ENCODE results near the gene ATG4C. TPM values are rescaled to one million over a fixed set of nuclear protein-coding genes. Genes with fewer than 3 reads are reported as not detected.
"Not testable (repeated sequence)": the region's sequence is repeated elsewhere in the genome, so short reads cannot be mapped to it uniquely, and the experiment has no call there.

ATG4C gene
- total RNA-seq, 3 donors from 2014 or later (not counting 1 experiment from before 2014, with no cell fraction given) = 4.8 to 9.7 (median 6.3) TPM

DNA sequence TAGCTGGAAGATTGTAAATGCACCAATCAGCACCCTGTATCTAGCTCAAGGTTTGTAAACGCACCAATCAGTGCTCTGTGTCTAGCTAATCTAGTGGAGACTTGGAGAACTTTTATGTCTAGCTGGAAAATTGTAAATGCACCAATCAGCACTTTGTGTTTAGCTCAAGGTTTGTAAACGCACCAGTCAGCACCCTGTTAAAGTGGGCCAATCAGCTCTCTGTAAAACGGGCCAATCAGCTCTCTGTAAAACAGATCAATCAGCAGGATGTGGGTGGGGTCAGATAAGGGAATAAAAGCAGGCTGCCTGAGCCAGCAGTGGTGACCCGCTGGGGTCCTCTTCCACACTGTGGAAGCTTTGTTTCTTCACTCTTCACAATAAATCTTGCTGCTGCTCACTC, 21.9 kb upstream of the ATG4C start:
- DNase-seq; H3K36me3 ChIP-seq (ENCODE audit: control insufficient read depth, insufficient read depth, low read length); H3K4me3 Mint-ChIP-seq; H3K4me1 Mint-ChIP-seq; H3K36me3 Mint-ChIP-seq; H3K9me3 ChIP-seq (ENCODE audit: control insufficient read depth, insufficient read depth, low read length); H3K4me3 ChIP-seq (ENCODE audit: low read length); H3K27ac ChIP-seq (ENCODE audit: low read length); H3K9me3 Mint-ChIP-seq; H3K27ac Mint-ChIP-seq; intact Hi-C loops (cut with micrococcal nuclease); H3K27me3 ChIP-seq (ENCODE audit: control insufficient read depth, insufficient read depth, low read length); H3K4me1 ChIP-seq (ENCODE audit: control insufficient read depth, insufficient read depth, low read length); ATAC-seq: not testable (repeated sequence)
- H3K27me3 Mint-ChIP-seq (ENCODE audit: low read depth in 2 of 2) = peaks cover 9 to 10% of the 10 kb centered on the region in 2 donors
- 82% methylated on average over 4 of the region's 4 CpGs for WGBS (ENCODE audit: insufficient coverage)

DNA sequence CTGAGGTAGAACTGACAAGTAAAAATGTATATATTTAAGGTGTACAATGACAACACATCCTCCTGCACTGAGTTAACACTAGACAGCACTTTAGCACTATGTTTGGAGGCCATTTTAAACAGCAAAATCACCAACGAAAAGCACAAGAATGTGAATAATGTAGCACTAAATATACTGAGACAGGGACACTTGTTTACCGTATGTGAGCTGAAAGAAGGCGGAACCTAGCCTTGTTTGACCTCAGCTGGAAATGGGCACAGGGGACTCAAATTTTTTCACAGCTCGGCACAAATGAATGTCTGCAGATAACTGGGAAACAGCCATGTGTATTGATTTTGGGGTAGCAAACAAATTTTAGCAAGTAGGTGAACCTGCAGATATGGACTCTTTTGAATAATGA, 18.0 kb upstream of the ATG4C start:
- ATAC-seq (no peak), DNase-seq (no peak)
- H3K4me1 ChIP-seq (ENCODE audit: control insufficient read depth, insufficient read depth, low read length) = no peaks in the 10 kb centered on the region
- Mint-ChIP-seq H3K36me3 (no peaks in the 10 kb centered on the region), H3K9me3 (no peaks in the 10 kb centered on the region), H3K27ac (no peak overlapping the region), H3K4me1 (no peaks in the 10 kb centered on the region), H3K4me3 (no peak overlapping the region), H3K27me3 (ENCODE audit: low read depth in 2 of 2) (peaks cover 13 to 28% of the 10 kb centered on the region in 2 donors)
- no peaks in the 10 kb centered on the region for H3K36me3 ChIP-seq (ENCODE audit: control insufficient read depth, insufficient read depth, low read length)
- no peaks in the 10 kb centered on the region for H3K9me3 ChIP-seq (ENCODE audit: control insufficient read depth, insufficient read depth, low read length)
- 83% methylated on average over 4 of the region's 4 CpGs for WGBS (ENCODE audit: insufficient coverage)
- H3K4me3 ChIP-seq (ENCODE audit: low read length) = no peak overlapping the region
- no peak overlapping the region for H3K27ac ChIP-seq (ENCODE audit: low read length)
- intact Hi-C loops (cut with micrococcal nuclease) = no loop called here
- no peaks in the 10 kb centered on the region for H3K27me3 ChIP-seq (ENCODE audit: control insufficient read depth, insufficient read depth, low read length)
- TF ChIP-seq, protein P1, sequence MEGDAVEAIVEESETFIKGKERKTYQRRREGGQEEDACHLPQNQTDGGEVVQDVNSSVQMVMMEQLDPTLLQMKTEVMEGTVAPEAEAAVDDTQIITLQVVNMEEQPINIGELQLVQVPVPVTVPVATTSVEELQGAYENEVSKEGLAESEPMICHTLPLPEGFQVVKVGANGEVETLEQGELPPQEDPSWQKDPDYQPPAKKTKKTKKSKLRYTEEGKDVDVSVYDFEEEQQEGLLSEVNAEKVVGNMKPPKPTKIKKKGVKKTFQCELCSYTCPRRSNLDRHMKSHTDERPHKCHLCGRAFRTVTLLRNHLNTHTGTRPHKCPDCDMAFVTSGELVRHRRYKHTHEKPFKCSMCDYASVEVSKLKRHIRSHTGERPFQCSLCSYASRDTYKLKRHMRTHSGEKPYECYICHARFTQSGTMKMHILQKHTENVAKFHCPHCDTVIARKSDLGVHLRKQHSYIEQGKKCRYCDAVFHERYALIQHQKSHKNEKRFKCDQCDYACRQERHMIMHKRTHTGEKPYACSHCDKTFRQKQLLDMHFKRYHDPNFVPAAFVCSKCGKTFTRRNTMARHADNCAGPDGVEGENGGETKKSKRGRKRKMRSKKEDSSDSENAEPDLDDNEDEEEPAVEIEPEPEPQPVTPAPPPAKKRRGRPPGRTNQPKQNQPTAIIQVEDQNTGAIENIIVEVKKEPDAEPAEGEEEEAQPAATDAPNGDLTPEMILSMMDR (IDR thresholded peaks at IDR 0.05) = no peak

DNA sequence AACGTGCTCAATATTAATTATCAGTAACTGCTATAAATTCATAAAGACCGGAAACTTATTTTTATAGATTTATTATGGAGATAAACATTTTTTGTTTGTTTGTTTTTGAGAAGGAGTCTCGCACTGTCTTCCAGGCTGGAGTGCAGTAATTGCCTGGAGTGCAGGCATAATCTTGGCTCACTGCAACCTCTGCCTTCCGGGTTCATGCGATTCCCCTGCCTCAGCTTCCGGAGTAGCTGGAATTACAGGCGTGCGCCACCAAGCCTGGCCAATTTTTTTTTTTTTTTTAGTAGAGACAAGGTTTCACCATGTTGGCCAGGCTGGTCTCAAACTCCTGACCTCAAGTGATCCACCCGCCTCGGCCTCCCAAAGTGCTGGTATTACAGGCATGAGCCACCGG, 15.4 kb upstream of the ATG4C start:
- intact Hi-C loops (cut with micrococcal nuclease); H3K27ac Mint-ChIP-seq; H3K27me3 ChIP-seq (ENCODE audit: control insufficient read depth, insufficient read depth, low read length); H3K9me3 ChIP-seq (ENCODE audit: control insufficient read depth, insufficient read depth, low read length); DNase-seq; H3K9me3 Mint-ChIP-seq; H3K36me3 ChIP-seq (ENCODE audit: control insufficient read depth, insufficient read depth, low read length); H3K4me1 Mint-ChIP-seq; H3K27ac ChIP-seq (ENCODE audit: low read length); ATAC-seq; H3K4me3 ChIP-seq (ENCODE audit: low read length); H3K4me1 ChIP-seq (ENCODE audit: control insufficient read depth, insufficient read depth, low read length); H3K4me3 Mint-ChIP-seq: not testable (repeated sequence)
- Mint-ChIP-seq H3K27me3 (ENCODE audit: low read depth in 2 of 2) (peaks cover 11 to 28% of the 10 kb centered on the region in 2 donors), H3K36me3 (peaks cover 10% of the 10 kb centered on the region)
- WGBS (ENCODE audit: insufficient coverage) = 97% methylated on average over 6 of the region's 11 CpGs

DNA sequence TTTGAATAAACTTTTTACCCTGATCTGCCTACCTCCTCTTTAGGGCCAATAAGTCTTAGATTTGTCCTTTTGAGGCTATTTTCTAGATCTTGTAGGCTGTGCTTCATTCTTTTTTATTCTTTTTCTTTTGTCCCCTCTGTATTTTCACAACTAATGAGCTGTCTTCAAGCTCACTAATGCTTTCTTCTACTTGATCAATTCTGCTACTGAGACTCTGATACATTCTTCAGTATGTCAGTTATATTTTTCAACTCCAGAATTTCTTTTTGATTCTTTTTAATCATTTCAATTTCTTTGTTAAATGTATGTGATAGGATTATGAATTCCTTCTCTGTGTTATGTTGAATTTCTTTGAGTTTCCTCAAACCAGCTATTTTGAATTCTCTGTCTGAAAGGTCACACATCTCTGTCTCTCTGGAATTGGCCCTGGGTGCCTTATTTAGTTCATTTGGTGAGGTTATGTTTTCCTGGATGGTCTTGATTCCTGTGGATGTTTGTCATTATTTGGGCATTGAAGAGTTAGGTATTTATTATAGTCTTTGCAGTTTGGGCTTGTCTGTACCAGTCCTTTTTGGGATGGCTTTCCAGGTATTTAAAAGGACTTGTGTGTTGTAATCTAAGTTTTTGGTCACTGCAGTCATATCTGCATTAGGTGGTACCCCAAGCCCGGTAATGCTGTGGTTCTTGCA, 11.2 kb upstream of the ATG4C start:
- 100% methylated on average over 1 of the region's 1 CpG for WGBS (ENCODE audit: insufficient coverage)
- ATAC-seq = no peak

More for the DNA sequence above, 11.2 kb upstream of the ATG4C start:
- Mint-ChIP-seq H3K4me3 (no peak overlapping the region), H3K27me3 (ENCODE audit: low read depth in 2 of 2) (peaks cover 24% of the 10 kb centered on the region in 2 donors), H3K27ac (no peak overlapping the region), H3K36me3 (peaks cover 10% of the 10 kb centered on the region), H3K4me1 (no peaks in the 10 kb centered on the region), H3K9me3 (peaks cover 2 to 5% of the 10 kb centered on the region in 2 donors)
- Histone ChIP-seq H3K9me3 (ENCODE audit: control insufficient read depth, insufficient read depth, low read length) (no peaks in the 10 kb centered on the region), H3K27me3 (ENCODE audit: control insufficient read depth, insufficient read depth, low read length) (no peaks in the 10 kb centered on the region), H3K4me3 (ENCODE audit: low read length) (no peak overlapping the region), H3K36me3 (ENCODE audit: control insufficient read depth, insufficient read depth, low read length) (no peaks in the 10 kb centered on the region), H3K27ac (ENCODE audit: low read length) (no peak overlapping the region), H3K4me1 (ENCODE audit: control insufficient read depth, insufficient read depth, low read length) (no peaks in the 10 kb centered on the region)
- DNase-seq = no peak
- intact Hi-C loops (cut with micrococcal nuclease) = no loop called here
- TF ChIP-seq, protein P1 (IDR thresholded peaks at IDR 0.05) = no peak
